CD4-positive, alpha-beta T cell treated with Interleukin-17A for 4 hours (primary cell): ENCODE results near the gene WDR90.

ENCODE experiments used
- DNase-seq: peaks from one replicate; pipeline ENCODE4 v3.0.0-alpha.2; 2020; ENCODE audit warnings: mixed read lengths

The WDR90 gene

DNA sequence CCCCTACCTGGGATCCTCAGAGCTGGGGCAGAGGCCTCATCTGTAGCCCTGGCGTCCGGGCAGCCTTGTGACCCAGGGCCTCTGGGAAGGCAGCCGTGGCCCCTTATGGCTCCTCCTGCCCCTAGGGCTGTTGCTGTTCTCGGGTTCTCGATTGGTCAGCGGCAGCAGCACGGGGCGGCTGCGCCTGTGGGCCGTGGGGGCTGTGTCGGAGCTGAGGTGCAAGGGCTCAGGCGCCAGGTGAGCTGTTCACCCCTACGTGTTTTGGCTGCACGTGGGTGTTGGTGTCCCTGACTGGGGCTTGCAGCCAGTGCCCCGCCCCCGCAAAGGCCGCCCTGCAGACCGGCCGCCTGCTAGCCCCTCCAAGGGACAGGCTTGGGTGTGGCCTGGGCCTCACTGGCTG is 12.9 kb downstream of the WDR90 start:
- no peak for DNase-seq

DNA sequence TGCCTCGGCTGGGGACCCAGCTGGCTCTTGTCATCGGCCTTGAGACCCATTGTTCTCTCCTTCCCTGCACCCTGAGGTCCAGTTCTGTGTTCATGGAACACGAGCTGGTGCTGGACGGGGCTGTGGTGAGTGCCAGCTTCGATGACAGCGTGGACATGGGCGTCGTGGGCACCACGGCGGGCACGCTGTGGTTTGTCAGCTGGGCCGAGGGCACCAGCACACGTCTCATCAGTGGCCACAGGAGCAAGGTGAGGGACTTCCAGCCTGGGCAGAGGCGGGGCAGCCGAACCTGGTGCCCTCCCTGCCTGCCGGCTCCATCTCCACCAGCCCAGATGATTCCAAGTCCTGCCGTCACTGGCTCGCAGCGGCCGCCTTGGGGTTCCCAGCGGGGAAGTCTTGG is 13.4 kb downstream of the WDR90 start:
- DNase-seq = no peak

DNA sequence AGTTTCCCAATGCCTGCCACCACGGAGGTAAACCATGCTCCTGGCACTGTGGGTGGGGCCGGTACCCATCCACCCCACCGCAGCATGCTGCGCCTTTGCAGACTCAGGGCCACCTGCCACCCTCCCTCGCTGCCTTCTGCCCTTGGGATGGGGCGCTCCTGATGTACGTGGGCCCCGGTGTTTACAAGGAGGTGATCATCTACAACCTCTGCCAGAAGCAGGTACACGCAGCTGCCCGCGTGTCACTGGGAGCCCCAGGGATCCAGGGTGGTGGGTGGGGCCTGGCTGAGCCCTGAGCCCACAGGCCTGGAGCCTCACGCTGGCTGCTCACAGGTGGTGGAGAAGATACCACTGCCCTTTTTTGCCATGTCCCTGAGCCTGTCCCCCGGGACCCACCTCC is 17.4 kb downstream of the WDR90 start:
- DNase-seq = no peak

DNA sequence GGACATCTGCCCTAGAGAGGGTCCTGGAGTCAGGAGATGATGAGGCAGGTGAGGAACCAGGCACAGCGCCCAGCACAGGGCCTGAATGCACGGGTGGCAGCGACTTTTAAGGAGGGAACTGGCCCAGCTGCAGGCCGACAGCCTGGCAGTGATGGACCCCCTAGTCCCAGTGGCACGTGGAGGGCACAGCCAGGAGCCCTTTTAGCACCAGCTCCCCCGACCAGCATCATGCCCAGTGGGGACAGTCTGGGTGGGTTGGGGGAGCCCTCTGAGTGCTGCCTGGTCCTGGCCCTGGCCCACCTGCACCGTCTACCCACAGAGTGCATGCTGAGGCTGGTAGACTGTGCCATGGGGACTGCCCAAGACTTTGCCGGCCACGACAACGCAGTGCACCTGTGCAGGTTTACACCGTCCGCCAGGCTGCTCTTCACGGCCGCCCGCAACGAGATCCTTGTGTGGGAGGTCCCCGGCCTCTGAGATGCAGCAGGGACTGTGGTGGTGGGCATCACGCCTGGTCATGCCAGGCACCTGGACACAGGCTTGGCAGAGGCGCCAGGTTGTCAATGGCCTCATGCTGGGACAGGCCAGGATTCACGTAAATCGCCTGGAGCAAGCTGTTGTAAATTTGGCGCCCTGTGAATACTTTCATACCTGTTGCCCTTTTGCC is 18.1 kb downstream of the WDR90 start:
- DNase-seq = no peak

DNA sequence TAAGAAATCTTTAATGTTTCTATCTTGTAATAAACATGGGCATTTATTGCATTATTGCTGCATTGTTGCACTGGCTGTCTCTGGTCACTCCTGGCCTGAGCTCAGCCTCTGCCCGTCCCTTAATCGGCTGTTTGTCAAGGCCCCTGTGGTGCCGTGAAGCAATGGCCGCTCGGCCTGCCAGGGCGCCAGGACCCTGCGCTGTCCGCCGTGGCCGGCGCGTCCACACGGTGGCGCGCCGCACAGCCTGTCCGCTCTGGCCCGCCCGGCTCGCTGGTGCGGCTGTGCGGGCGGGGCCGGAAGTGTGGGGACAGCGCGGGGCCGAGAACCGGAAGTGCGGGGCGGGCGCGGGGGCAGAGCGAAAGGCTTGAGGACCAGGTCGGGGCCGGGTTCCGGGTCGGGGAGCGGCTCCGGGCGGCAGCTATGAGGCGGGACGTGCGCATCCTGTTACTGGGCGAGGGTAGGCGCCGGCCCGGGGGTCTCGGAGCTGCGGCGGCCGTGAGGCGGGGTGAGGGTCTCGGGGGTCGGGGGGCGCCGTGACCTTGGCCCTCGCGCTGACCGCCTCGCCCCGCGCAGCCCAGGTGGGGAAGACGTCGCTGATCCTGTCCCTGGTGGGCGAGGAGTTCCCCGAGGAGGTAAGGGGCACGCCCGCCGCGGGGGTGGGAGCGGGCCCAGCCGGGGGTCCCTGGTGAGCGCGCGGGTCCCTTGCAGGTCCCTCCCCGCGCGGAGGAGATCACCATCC is 18.8 kb downstream of the WDR90 start, which contains the start of gene RHOT2:
Gene RHOT2 (plus strand): TSS at position 353 of the 739 bp plus-strand sequence. CDS start 68 bp downstream, at position 421.
- DNase-seq = peak; percentile 95

DNA sequence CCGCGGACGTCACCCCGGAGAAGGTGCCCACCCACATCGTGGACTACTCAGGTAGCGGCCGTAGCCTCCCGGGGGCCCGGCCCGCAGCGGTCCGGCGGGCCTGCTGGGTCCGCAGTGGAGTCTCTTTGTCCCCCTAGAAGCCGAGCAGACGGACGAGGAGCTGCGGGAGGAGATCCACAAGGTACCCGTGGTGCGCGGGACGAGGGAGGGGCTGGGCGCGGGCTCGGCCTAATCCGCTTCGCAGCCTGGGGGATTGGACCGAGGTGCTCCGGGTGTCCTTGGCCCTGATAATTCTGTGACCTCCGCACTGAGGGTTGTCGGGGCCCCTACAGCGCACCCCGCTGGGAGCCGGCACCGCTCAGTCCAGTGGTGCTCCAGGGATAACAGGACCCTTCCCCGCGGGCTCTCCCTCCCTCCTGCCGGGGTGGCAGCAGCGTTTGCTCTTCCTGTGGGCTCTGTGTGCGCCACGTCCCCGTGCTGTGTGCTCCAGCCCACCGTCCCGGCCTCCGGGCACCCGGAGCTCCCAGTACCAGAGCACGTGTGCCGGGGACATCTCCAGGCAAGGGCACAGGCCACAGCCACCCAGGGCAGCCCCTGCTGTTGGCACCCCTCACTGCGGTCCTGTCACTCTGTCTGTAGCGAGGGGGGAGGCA is 19.5 kb downstream of the WDR90 start:
- no peak for DNase-seq

GRCh38 chr16:669666-670065 is 20.5 kb downstream of the WDR90 start:
- DNase-seq = no peak

GRCh38 chr16:670485-671352 is 21.6 kb downstream of the WDR90 start:
- no peak for DNase-seq

- DNase-seq = no peak
Observed at GRCh38 chr16:671353-672131, 22.4 kb downstream of the WDR90 start.

GRCh38 chr16:672371-672770 is 23.2 kb downstream of the WDR90 start:
- no peak for DNase-seq

- no peak for DNase-seq
Observed at GRCh38 chr16:672851-673250, 23.7 kb downstream of the WDR90 start.

GRCh38 chr16:673399-673991 is 24.3 kb downstream of the WDR90 start:
- DNase-seq = no peak

DNA sequence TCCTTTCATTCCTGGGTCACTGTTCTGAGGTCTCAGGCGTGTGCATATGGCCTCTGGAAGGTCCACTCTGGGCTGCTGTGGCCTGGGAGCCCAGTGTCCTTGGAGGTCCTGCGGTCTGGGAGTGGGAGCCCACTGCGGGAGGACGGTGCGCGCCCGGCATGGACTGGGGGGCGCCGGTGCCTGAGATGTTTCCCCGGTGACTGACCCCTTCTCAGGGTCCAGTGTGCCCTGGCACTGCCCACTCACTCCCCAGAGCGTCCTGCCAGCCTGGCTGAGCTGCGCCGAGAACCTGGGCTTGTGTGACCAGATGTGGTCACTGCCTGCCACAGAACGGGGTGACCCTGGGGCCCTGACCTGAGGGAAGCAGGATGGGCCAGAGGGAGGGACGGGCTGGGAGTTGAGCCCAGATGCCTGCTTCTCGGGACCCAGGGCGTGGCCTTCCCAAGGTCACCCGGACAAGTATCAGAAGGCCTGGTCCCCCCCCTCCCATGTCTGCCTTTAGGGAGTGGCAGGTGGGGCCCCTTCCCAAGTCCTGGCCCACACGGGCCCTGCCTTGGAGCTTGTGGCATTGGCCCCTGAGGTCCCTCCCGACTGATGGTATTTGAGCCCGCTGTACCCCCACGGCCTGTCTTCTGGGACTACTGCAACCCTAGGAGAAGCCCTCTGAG is 25.2 kb downstream of the WDR90 start:
- no peak for DNase-seq

- DNase-seq = no peak
Observed at GRCh38 chr16:674968-675883, 26.1 kb downstream of the WDR90 start, which contains the start of gene RHBDL1. RHBDL1 (plus strand) TSS chr16:675671; CDS start chr16:675791, 120 bp downstream.

- DNase-seq = no peak
Observed at GRCh38 chr16:675884-676564, 26.9 kb downstream of the WDR90 start.

DNA sequence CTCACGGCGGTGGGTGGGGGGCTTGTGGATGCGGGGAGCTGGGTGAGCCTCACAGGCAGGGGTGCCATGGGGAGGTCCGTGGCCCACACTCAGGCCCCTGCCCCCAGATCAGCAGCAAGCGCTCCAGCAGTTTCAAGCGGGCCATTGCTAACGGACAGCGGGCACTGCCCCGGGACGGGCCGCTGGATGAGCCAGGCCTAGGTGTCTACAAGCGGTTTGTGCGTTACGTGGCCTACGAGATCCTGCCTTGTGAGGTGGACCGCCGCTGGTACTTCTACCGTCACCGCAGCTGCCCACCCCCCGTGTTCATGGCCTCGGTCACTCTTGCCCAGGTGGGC is 27.4 kb downstream of the WDR90 start:
- no peak for DNase-seq

GRCh38 chr16:676913-677312 is 27.7 kb downstream of the WDR90 start:
- peak; percentile 46 for DNase-seq

DNA sequence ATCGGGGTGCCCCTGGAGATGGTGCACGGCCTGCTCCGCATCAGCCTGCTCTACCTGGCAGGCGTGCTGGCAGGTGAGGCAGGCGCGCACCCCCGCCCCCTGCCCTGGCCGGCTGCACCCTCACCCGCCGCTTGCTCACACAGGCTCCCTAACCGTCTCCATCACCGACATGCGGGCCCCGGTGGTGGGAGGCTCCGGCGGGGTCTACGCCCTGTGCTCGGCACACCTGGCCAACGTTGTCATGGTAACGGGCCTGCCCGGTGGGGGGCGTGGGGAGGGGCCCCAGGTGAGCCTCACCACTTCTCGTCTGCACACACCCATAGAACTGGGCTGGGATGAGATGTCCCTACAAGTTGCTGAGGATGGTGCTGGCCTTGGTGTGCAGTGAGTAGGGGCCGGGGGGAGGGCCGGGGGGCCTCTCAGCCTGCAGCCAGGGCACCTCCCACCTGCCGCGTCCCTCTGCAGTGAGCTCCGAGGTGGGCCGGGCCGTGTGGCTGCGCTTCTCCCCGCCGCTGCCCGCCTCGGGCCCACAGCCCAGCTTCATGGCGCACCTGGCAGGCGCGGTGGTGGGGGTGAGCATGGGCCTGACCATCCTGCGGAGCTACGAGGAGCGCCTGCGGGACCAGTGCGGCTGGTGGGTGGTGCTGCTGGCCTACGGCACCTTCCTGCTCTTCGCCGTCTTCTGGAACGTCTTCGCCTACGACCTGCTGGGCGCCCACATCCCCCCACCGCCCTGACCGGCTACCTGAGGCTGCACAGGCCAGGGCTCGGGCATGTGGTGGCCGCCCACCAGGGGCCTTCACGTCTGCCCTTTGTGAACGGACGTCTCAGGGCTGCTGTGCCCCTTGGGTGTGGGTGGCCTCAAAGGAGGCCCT is 28.4 kb downstream of the WDR90 start:
- DNase-seq = no peak
